Smooth muscle cell of the brain vasculature (primary cell): Measurements from ENCODE around the gene ZSCAN21.

Source experiments
- DNase-seq: peaks from one replicate; pipeline ENCODE4 v3.0.0-alpha.2; 2012; ENCODE audit warnings: low read depth, low spot score

Gene ZSCAN21

GRCh38 chr7:100099452-100099851, 49.9 kb downstream of the ZSCAN21 start:
- no peak for DNase-seq

GRCh38 chr7:100100420-100101015, 50.9 kb downstream of the ZSCAN21 start:
- DNase-seq: peak; percentile 92

- peak; percentile 98 for DNase-seq
Observed at GRCh38 chr7:100101016-100101862, 51.7 kb downstream of the ZSCAN21 start, which contains the start of the genes AP4M1 and MCM7. AP4M1 (plus strand) TSS chr7:100101643; CDS start chr7:100101715, 72 bp downstream. MCM7 (minus strand) TSS chr7:100101397; CDS start chr7:100101294, 103 bp downstream.

GRCh38 chr7:100102950-100103840, 53.6 kb downstream of the ZSCAN21 start:
- no peak for DNase-seq

- no peak for DNase-seq
Observed at GRCh38 chr7:100105534-100105933, 56.0 kb downstream of the ZSCAN21 start.

GRCh38 chr7:100106633-100107032, 57.1 kb downstream of the ZSCAN21 start:
- no peak for DNase-seq

GRCh38 chr7:100107125-100107737, 57.7 kb downstream of the ZSCAN21 start:
- DNase-seq: no peak

GRCh38 chr7:100107890-100108289, 58.3 kb downstream of the ZSCAN21 start:
- no peak for DNase-seq

- no peak for DNase-seq
Observed at GRCh38 chr7:100109521-100110163, 60.1 kb downstream of the ZSCAN21 start.

- DNase-seq: no peak
Observed at GRCh38 chr7:100111156-100111555, 61.6 kb downstream of the ZSCAN21 start.

- DNase-seq: no peak
Observed at GRCh38 chr7:100111914-100112313, 62.3 kb downstream of the ZSCAN21 start.
